ENCODE data around the gene MARCKS. TPM values are rescaled to one million over a fixed set of nuclear protein-coding genes. Genes with fewer than 3 reads are reported as not detected.

MARCKS gene
- total and polyA plus RNA-seq, 2 of the 13 experiments (the other 11 are each of a cell fraction or from before 2014, with no cell fraction given), result 30.5 to 39.5 TPM

GRCh38 chr6:113858480-113859348 is 1.6 kb downstream of the MARCKS start (continued):
- TF ChIP-seq ATF7 (IDR thresholded peaks at IDR 0.05) (no peak), ATF7 (CRISPR knock-in tag; IDR thresholded peaks at IDR 0.05) (no peak), ZIK1 (CRISPR knock-in tag; IDR thresholded peaks at IDR 0.05; ENCODE audit: borderline replicate concordance, low read depth) (peak; percentile 86), ZNF510 (CRISPR knock-in tag; IDR thresholded peaks at IDR 0.05; ENCODE audit: low read depth) (no peak), HMGXB4 (CRISPR knock-in tag; IDR thresholded peaks at IDR 0.05; ENCODE audit: borderline replicate concordance in 1 of 2, low read depth in 1 of 2) (peak; percentile 85 to 86), CEBPB (IDR thresholded peaks at IDR 0.05; ENCODE audit: borderline replicate concordance, low read depth, low read length) (no peak), RFX3 (CRISPR knock-in tag; IDR thresholded peaks at IDR 0.05) (no peak), JDP2 (CRISPR knock-in tag; IDR thresholded peaks at IDR 0.05; ENCODE audit: borderline replicate concordance) (no peak), PPARG (CRISPR knock-in tag; conservative IDR thresholded peaks at IDR 0.05) (no peak), ZNF329 (CRISPR knock-in tag; IDR thresholded peaks at IDR 0.05; ENCODE audit: low read depth) (peak; percentile 87; the same call in 1 of the 2 replicates), MED1 (CRISPR knock-in tag; IDR thresholded peaks at IDR 0.05) (peak; percentile 78; the same call in 1 of the 2 replicates), ZNF124 (CRISPR knock-in tag; IDR thresholded peaks at IDR 0.05) (no peak), FOXA1 (IDR thresholded peaks at IDR 0.05) (no peak), FOXA1 (CRISPR knock-in tag; IDR thresholded peaks at IDR 0.05) (peak; percentile 71), IKZF4 (CRISPR knock-in tag; IDR thresholded peaks at IDR 0.05; ENCODE audit: borderline replicate concordance, low read depth, not compliant biosample characterization) (no peak), ZBTB43 (CRISPR knock-in tag; conservative IDR thresholded peaks at IDR 0.05) (no peak), ZNF543 (CRISPR knock-in tag; IDR thresholded peaks at IDR 0.05) (no peak), ZNF17 (CRISPR knock-in tag; IDR thresholded peaks at IDR 0.05) (no peak), ARID3A (IDR thresholded peaks at IDR 0.05; ENCODE audit: low read depth, low read length) (peak; percentile 68; the same call in 1 of the 2 replicates), ZNF772 (CRISPR knock-in tag; IDR thresholded peaks at IDR 0.05) (no peak; the same call in 1 of the 2 replicates), HINFP (CRISPR knock-in tag; IDR thresholded peaks at IDR 0.05; ENCODE audit: low read depth) (no peak), ZNF333 (CRISPR knock-in tag; IDR thresholded peaks at IDR 0.05; ENCODE audit: borderline replicate concordance) (no peak), ZNF766 (CRISPR knock-in tag; IDR thresholded peaks at IDR 0.05; ENCODE audit: borderline replicate concordance) (peak; percentile 80; the same call in 1 of the 2 replicates), ZNF782 (CRISPR knock-in tag; IDR thresholded peaks at IDR 0.05; ENCODE audit: borderline replicate concordance) (no peak)
